WERI-Rb-1 (cell line): Measurements from ENCODE around the gene GPRIN3.
"Not testable (repeated sequence)": the region's sequence is repeated elsewhere in the genome, so short reads cannot be mapped to it uniquely, and the experiment has no call there.

ENCODE experiments used
- DNase-seq: peaks from one replicate; pipeline ENCODE4 v3.0.0-alpha.2; 2020
- H3K27ac ChIP-seq: fragments of 250-450 bp; sonication (Bioruptor Pico); 2 replicates; pipeline ENCODE4 v1.5.1; 2020; ENCODE audit warnings: mild to moderate bottlenecking, moderate library complexity
- H3K27me3 ChIP-seq: fragments of 250-450 bp; sonication (Bioruptor Pico); 2 replicates; pipeline ENCODE4 v1.5.1; 2021; ENCODE audit warnings: mild to moderate bottlenecking, low read depth, moderate library complexity; ENCODE audit not compliant: insufficient read depth, severe bottlenecking
- H3K36me3 ChIP-seq: fragments of 250-450 bp; sonication (Bioruptor Pico); 2 replicates; pipeline ENCODE4 v1.5.1; 2020; ENCODE audit warnings: mild to moderate bottlenecking, moderate library complexity
- H3K4me3 ChIP-seq: 2 replicates; pipeline ENCODE4 v1.5.1; 2011; ENCODE audit warnings: low read depth, mild to moderate bottlenecking, control low read depth, low read length
- H3K9me3 ChIP-seq: fragments of 250-450 bp; sonication (Bioruptor Pico); 2 replicates; pipeline ENCODE4 v1.5.1; 2021; ENCODE audit warnings: mild to moderate bottlenecking, moderate library complexity; ENCODE audit not compliant: severe bottlenecking
- CTCF ChIP-seq: IDR thresholded peaks from 2 replicates; pipeline ENCODE4 v1.5.1; 2011; ENCODE audit warnings: low read depth, mild to moderate bottlenecking, control low read depth, inconsistent platforms, low read length

The GPRIN3 gene

GRCh38 chr4:89311433-89311832, 3.8 kb upstream of the GPRIN3 start:
- Histone ChIP-seq H3K27me3 (no peaks in the 10 kb centered on the region), H3K27ac (peak overlapping the region; percentile 49), H3K36me3 (peaks cover 2% of the 10 kb centered on the region; the same call in 1 of the 2 replicates), H3K9me3 (no peaks in the 10 kb centered on the region), H3K4me3 (no peak overlapping the region)
- no peak for TF ChIP-seq CTCF
- peak; percentile 52 for DNase-seq

GRCh38 chr4:89309154-89309553, 1.6 kb upstream of the GPRIN3 start:
- not testable (repeated sequence) for H3K27me3 ChIP-seq, H3K36me3 ChIP-seq, H3K9me3 ChIP-seq, H3K4me3 ChIP-seq, DNase-seq
- peak overlapping the region; percentile 94 for H3K27ac ChIP-seq

- no peaks in the 10 kb centered on the region for H3K9me3 ChIP-seq
- H3K4me3 ChIP-seq: peak overlapping the region; percentile 80
- H3K27ac ChIP-seq: peak overlapping the region; percentile 94
- peaks cover 7% of the 10 kb centered on the region for H3K36me3 ChIP-seq
- no peak for DNase-seq
- TF ChIP-seq CTCF: no peak
- H3K27me3 ChIP-seq: no peaks in the 10 kb centered on the region
Measured at GRCh38 chr4:89308161-89308500, 531 bp upstream of the GPRIN3 start.

GRCh38 chr4:89307178-89307445, 488 bp downstream of the GPRIN3 start:
- TF ChIP-seq CTCF: no peak
- H3K4me3 ChIP-seq: peak overlapping the region; percentile 80
- H3K27ac ChIP-seq: peak overlapping the region; percentile 94
- no peaks in the 10 kb centered on the region for H3K9me3 ChIP-seq
- H3K36me3 ChIP-seq: peaks cover 8% of the 10 kb centered on the region
- H3K27me3 ChIP-seq: no peaks in the 10 kb centered on the region
- DNase-seq: no peak

GRCh38 chr4:89306486-89307177, 968 bp downstream of the GPRIN3 start:
- H3K27me3 ChIP-seq: no peaks in the 10 kb centered on the region
- peak overlapping the region; percentile 80 for H3K4me3 ChIP-seq
- H3K27ac ChIP-seq: peak overlapping the region; percentile 94
- TF ChIP-seq CTCF: no peak
- peaks cover 8% of the 10 kb centered on the region for H3K36me3 ChIP-seq
- DNase-seq: peak; percentile 48
- H3K9me3 ChIP-seq: no peaks in the 10 kb centered on the region

GRCh38 chr4:89305712-89306437, 1.7 kb downstream of the GPRIN3 start:
- Histone ChIP-seq H3K27me3 (no peaks in the 10 kb centered on the region), H3K4me3 (peak overlapping the region; percentile 80), H3K27ac (peak overlapping the region; percentile 94; the same call in 1 of the 2 replicates), H3K36me3 (peaks cover 8% of the 10 kb centered on the region), H3K9me3 (no peaks in the 10 kb centered on the region)
- no peak for TF ChIP-seq CTCF
- no peak for DNase-seq
